Pancreas (tissue), 10 donors: ENCODE measurements around the gene RBP2. TPM values are rescaled to one million over a fixed set of nuclear protein-coding genes. Genes with fewer than 3 reads are reported as not detected.
A peak's percentile ranks its signal among the peaks of the same experiment; 100 is the strongest.

Source experiments
- ATAC-seq, 4 donors: fragments of 200-7000 bp; cut with Tn5 transposase; one replicate each; pipeline versions ENCODE4 v1.8.0 to v1.9.1; 2020; ENCODE audit warnings: mild to moderate bottlenecking in 4 of 4, moderate library complexity in 4 of 4
- DNase-seq, 6 donors: peaks; one replicate each; pipeline ENCODE4 v3.0.0-alpha.2; 2020
- FAIRE-seq: peaks from 2 replicates; lab custom pipeline; 2012; peaks lifted over from hg19 to GRCh38; lab: Jason Lieb, UNC
- H3K27ac ChIP-seq, 4 donors: fragments of 200-600 bp; sonication (generic); 1 replicate in 3 of 4; 2 replicates in 1 of 4; pipeline versions ENCODE4 v1.5.0 to v1.8.0; 2020
- H3K27me3 ChIP-seq, 4 donors: fragments of 200-600 bp; one replicate each; pipeline ENCODE4 v1.8.0; 2021
- H3K36me3 ChIP-seq, 3 donors: fragments of 200-600 bp; sonication (generic) in 1 of 3; one replicate each; pipeline versions ENCODE4 v1.5.0 to v1.8.0; 2020 to 2021
- H3K4me1 ChIP-seq, 3 donors: fragments of 200-600 bp; one replicate each; pipeline ENCODE4 v1.8.0; 2021
- H3K4me3 ChIP-seq, 4 donors: fragments of 200-600 bp; sonication (generic) in 2 of 4; one replicate each; pipeline versions ENCODE4 v1.5.0 to v1.8.0; 2020 to 2021
- H3K9me3 ChIP-seq, 4 donors: fragments of 200-600 bp; one replicate each; pipeline ENCODE4 v1.8.0; 2021
- CTCF ChIP-seq, 4 donors: fragments of 200-600 bp; sonication (generic) in 3 of 4; IDR thresholded peaks; one replicate each; pipeline versions ENCODE4 v1.5.0 to v1.8.0; 2021; ENCODE audit warnings: antibody characterized with exemption in 4 of 4
- WGBS, 2 donors: extraction: QIAGEN DNeasy Blood & Tissue Kit; methylation state at CpG; one replicate each; pipeline ENCODE4 v1.1.7; 2013; 5-methylcytosine and 5-hydroxymethylcytosine counted together
- intact Hi-C, 3 donors: fragments of 100-400 bp; cut with DNase I; formaldehyde crosslinking; loops; one replicate each; pipeline versions ENCODE4 v1.11.1 to v1.14.2; 2022
- polyA plus RNA-seq, 2 donors: library from polyadenylated mRNA; stranded (reverse); fragments of 200-250 nt; gene quantifications; one replicate each; pipeline ENCODE4 v1.2.3, GENCODE V29; 2013
- total RNA-seq, 6 donors: library from RNA; stranded (reverse); fragmentation: NEBNext Ultra II Directional in 4 of 6; extraction: Animal tissue kit (Norgen Biotek cat#: 25700) in 4 of 6; gene quantifications; one replicate each; pipeline versions ENCODE4 v1.2.1 to v1.2.4, GENCODE V29; 2021 to 2023
- donor health status: healthy with polysubstance abuse.
- donor health status: DM: no; HTN: no; CAD: no; lungs with moderate emphysema.
- donor health status: DM: no; HTN: no; CAD: no.
- donor health status: control.
- donor health status: control.
- donor health status: Bipolar disorder and iron deficiency.
- donor health status: DM: yes; HTN: yes; CAD: no.
- donor health status: DM: no; HTN: no; CAD: no.
- donor health status: DM: no; HTN: no; CAD: no.
- donor health status: DM: yes; HTN: yes; CAD: no.

The RBP2 gene
- total and polyA plus RNA-seq, 8 donors = 0.38 to 7.5 (median 1.4) TPM; not detected in 3

GRCh38 chr3:139477710-139478640, 1.7 kb upstream of the RBP2 start:
- TF ChIP-seq CTCF (IDR thresholded peaks at IDR 0.05) = no peak

GRCh38 chr3:139473155-139473771, 3.1 kb downstream of the RBP2 start:
- intact Hi-C loops = no loop called here
- ATAC-seq (no peak), DNase-seq (no peak), FAIRE-seq (no peak)
- H3K27ac ChIP-seq = no peak overlapping the region
- H3K9me3 ChIP-seq = no peaks in the 10 kb centered on the region
- peaks cover 7 to 9% (median 7%) of the 10 kb centered on the region in 3 donors for H3K4me1 ChIP-seq
- WGBS, 2 donors = 92 to 93% methylated on average over 2 of the region's 2 CpGs
- TF ChIP-seq CTCF (IDR thresholded peaks at IDR 0.05) = no peak
- H3K36me3 ChIP-seq = no peaks in the 10 kb centered on the region
- no peak overlapping the region for H3K4me3 ChIP-seq
- H3K27me3 ChIP-seq = no peaks in the 10 kb centered on the region

More at GRCh38 chr3:139477710-139478640, 1.7 kb upstream of the RBP2 start:
- DNase-seq = no peak
- WGBS, 2 donors = 21 to 48% methylated on average over 3 of the region's 3 CpGs
- Histone ChIP-seq H3K36me3 (no peaks in the 10 kb centered on the region), H3K4me3 (no peak overlapping the region), H3K27ac (peak overlapping the region in 3 of 4 donors; percentile 28 to 79 (median 75)), H3K9me3 (no peaks in the 10 kb centered on the region), H3K27me3 (no peaks in the 10 kb centered on the region), H3K4me1 (peaks cover 7 to 12% (median 9%) of the 10 kb centered on the region in 3 donors)
- peak; percentile 70 to 83 (median 76) for ATAC-seq
- FAIRE-seq = peak; percentile 45
- intact Hi-C loops = no loop called here

- DNase-seq (no peak), FAIRE-seq (no peak)
- WGBS, 2 donors = 85 to 92% methylated on average over 3 of the region's 3 CpGs
Observed at GRCh38 chr3:139472380-139473010, 3.8 kb downstream of the RBP2 start.

GRCh38 chr3:139470199-139470598, 6.1 kb downstream of the RBP2 start:
- H3K36me3 ChIP-seq = no peaks in the 10 kb centered on the region
- H3K27me3 ChIP-seq = no peaks in the 10 kb centered on the region
- no peak for DNase-seq
- WGBS, 2 donors = 94 to 96% methylated on average over 2 of the region's 2 CpGs
- H3K4me3 ChIP-seq = no peak overlapping the region
- FAIRE-seq = no peak
- H3K27ac ChIP-seq = no peak overlapping the region
- no peak for ATAC-seq
- no peaks in the 10 kb centered on the region for H3K9me3 ChIP-seq
- intact Hi-C loops = no loop called here
- no peak for TF ChIP-seq CTCF (IDR thresholded peaks at IDR 0.05)
- no peaks in the 10 kb centered on the region for H3K4me1 ChIP-seq

More at GRCh38 chr3:139472380-139473010, 3.8 kb downstream of the RBP2 start:
- H3K36me3 ChIP-seq = no peaks in the 10 kb centered on the region
- H3K4me1 ChIP-seq = peaks cover 0 to 2% (median 2%) of the 10 kb centered on the region in 3 donors
- no peaks in the 10 kb centered on the region for H3K27me3 ChIP-seq
- no peak for TF ChIP-seq CTCF (IDR thresholded peaks at IDR 0.05)
- no peak overlapping the region for H3K4me3 ChIP-seq
- intact Hi-C loops = no loop called here
- no peak overlapping the region for H3K27ac ChIP-seq
- no peak for ATAC-seq
- H3K9me3 ChIP-seq = no peaks in the 10 kb centered on the region
